GM21786 (cell line): ENCODE measurements around the gene PLEKHG3.

Source experiments
- ATAC-seq: cut with Tn5 transposase; IDR thresholded peaks from one replicate; pipeline ENCODE4 v1.9.1; 2021; ENCODE audit not compliant: unreplicated experiment

PLEKHG3 gene

DNA sequence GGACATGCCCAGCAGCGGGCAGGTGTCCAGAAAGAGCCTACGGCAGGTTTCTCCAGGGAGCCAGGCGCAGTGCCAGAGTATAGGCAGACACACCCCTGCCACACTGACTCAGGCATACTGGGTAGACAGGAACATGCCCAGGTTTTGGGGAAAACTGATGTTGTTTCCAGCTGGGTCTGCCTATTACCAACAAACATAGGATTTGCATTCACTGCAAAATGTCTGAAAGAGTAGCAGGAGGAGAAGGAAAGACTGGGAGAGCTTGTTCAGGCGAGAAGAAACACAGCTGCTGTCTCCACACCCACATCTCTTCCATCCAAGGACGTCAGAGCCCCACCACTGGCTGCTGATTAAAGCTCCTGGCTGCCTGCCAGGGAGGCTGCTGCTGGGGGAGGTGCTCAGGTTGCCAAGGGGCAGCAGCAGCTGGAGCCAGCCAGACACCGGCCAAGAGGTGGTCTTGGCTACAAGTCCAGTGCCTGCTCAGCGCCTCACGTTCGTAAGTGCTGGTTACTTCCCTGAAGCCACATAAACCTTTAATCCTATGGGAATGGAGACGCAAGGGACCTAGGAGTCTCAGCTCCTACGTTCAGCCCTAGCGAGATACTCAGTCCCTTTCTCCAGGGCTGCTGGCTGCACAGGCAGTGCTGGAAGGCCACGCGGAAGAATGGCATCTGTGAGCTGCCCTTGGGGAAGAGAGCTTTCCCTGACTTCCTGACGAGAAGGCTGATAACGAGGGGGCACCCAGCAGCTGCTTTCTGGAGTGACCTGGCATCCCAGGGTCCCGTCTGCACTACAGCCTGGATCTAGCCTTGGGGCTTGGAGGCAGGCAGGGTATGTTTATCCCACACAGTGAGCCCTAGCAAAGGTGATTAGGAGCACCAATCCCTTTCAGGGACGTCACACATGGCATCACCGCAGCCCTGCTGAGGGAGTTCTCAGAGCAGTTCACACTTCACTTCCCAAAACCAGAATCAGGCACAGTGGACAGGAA is 58.1 kb downstream of the PLEKHG3 start:
- ATAC-seq, result no peak

- no peak for ATAC-seq
Observed at GRCh38 chr14:64763085-64763782, 59.0 kb downstream of the PLEKHG3 start.

- no peak for ATAC-seq
Observed at GRCh38 chr14:64763801-64764621, 59.8 kb downstream of the PLEKHG3 start.

- ATAC-seq, result no peak
Observed at GRCh38 chr14:64764641-64765520, 60.7 kb downstream of the PLEKHG3 start.

DNA sequence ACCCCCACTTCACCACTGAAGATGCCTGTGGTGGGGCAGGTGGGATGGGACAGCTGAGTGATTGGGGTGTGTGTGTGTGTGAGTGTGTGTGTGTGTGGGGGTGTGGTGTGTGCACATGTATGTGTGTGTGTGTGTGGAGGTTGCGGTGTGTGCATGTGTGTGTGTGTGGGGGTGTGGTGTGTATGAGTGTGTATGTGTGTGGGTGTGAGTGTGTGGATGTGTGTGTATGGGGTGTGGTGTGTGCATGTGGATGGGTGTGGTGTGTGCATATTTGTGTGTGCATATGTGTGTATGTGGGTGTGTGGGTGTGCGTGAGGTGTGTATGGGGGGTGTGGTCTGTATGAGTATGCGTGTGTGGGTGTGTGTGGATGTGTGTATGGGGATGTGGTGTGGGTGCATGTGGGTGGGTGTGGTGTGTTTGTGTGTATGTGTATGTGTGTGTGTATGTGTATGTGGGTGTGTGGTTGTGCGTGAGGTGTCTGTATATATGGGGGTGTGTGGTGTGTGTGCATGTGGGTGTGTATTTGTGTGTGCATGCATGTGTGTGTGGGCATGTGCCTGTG is 61.6 kb downstream of the PLEKHG3 start:
- no peak for ATAC-seq

DNA sequence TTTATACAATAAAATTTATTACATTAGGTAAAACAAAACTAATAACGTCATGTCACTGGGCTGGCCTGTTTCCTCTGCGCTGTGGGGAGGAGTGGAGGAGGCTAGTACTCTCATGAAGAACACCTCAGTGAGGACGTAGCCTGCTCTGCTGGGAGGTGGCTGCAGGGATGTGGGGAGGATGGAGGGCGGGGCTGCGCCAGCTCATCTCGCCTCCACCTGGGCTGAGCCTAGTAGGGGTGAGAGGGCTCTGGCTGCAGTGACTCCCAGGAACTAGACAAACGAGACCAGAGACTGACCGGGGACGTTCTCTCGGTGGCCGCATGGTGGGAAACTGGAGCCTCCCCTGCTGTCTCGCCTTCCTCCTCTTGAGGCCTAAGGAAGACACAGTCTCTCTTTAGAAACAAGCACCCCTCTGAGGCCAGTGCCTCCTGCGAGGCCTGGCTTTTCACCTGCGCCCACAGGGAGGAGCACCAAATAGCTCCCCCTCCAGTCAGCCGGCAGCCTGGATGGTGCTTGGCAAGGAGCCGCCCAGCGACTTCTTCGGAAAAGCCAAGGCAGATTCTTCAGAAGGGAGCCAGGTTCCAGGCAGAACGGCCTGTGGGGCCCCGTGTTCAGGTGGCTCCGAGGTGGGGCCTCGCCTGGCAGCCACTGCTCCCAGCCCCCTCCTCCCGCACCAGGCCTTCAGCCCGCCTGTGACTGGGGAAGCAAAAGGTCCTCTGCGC is 62.4 kb downstream of the PLEKHG3 start:
- ATAC-seq, result no peak

DNA sequence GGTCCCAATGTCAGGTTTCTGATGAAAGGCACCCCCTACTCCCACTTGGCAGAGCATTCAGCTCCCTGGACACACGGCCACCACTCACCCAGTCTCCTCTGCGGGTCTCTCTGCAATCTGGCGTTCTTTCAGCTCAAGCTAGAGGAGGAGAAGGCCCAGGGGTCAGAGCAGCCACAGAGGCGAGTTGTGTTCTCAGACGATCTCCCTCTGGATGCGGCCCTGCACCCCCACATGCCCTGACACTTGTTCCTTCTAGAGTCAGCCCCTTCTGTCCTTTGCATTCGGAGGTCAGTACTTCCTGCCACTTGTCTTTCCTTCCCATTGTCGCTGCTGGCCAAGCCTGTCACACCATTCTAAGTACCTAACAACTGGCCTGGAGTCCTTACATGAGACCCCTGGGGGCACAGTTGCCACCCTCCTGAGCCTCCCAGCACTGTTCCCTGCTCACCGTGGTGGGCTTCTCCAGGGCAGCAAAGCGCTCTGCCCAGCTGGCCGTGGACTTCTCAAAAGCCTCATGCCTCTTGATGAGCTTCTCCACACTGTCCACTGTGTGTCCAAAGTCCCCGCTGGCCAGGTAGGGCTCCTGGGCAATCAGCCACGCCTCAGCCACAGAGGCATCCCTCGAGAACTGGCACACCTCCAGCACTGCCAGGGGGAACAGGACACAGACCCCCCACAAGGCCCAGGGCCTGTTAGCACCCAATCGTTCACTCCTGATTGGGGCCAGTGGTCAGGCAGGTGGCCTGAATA is 63.2 kb downstream of the PLEKHG3 start:
- ATAC-seq, result no peak

GRCh38 chr14:64768401-64769095 is 64.3 kb downstream of the PLEKHG3 start:
- no peak for ATAC-seq

GRCh38 chr14:64769096-64770020 is 65.1 kb downstream of the PLEKHG3 start:
- ATAC-seq, result no peak

GRCh38 chr14:64770751-64771150 is 66.5 kb downstream of the PLEKHG3 start:
- no peak for ATAC-seq

GRCh38 chr14:64771161-64771560 is 66.9 kb downstream of the PLEKHG3 start:
- ATAC-seq, result no peak

DNA sequence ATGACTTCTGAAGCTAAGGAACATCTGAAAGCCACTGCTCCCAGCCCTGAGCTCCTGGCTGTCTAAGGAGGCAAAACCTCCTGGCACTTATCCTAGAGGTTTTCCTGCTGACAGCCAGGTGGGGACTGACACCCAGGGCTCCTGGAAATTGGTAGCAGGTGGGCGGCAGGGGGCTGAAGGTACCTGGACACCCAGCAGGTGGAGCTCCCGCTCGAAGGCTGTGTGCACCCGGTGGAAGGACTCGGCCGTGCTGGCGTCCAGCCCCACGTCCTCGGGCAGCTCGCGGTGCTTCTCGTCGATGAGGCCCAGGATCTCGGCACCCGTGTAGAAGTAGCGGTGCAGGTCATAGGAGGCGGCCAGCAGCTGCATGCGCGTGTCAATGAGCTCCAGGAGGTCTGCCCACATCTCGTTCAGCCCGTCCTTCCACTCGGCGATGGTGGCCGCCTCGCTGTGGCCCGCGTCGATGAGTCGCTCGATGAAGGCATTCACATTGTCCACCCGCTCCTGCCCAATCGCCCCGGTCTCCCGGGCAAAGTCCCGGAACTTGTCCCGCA is 68.2 kb downstream of the PLEKHG3 start:
- ATAC-seq, result no peak

GRCh38 chr14:64773046-64773445 is 68.8 kb downstream of the PLEKHG3 start:
- no peak for ATAC-seq

DNA sequence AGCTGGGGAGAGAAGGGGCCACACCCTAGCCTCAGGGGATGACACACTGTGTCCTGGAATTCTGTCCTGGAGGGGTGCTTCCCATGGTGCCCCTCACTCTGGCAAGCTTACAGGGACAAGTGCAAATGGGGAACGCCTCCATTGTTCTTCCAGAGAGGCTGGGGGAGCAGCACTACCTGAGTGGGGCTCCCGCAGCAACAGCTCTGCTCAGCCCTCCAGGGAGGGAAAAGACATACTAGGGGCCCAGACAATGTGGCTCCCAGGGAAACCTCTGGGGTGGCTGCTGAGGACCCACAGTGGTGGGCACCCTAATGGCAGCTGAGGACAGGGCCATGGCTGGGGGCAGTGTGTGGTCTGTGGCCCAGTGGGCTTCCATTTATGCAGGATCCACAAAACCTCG is 69.4 kb downstream of the PLEKHG3 start:
- no peak for ATAC-seq

- no peak for ATAC-seq
Observed at GRCh38 chr14:64774272-64774671, 70.0 kb downstream of the PLEKHG3 start.

- ATAC-seq, result no peak
Observed at GRCh38 chr14:64775081-64775777, 71.0 kb downstream of the PLEKHG3 start.
